HCT116 (cell line): ENCODE data around the gene TRAK1. TPM values are rescaled to one million over a fixed set of nuclear protein-coding genes. Genes with fewer than 3 reads are reported as not detected.

Experiments
- ATAC-seq: fragments of 200-7000 bp; cut with Tn5 transposase; 2 replicates; pipeline ENCODE4 v1.9.1; 2020; ENCODE audit warnings: mild to moderate bottlenecking, moderate library complexity
- BruUV-seq: library from RNA; stranded (reverse); fragments of 400-500 nt; replicated peaks from 2 replicates; lab custom pipeline; 2021; lab: Mats Ljungman, UMichigan
- CTCF ChIA-PET: fragments of 300-600 bp; sonication (Branson Sonifier 250); formaldehyde crosslinking; loops from one replicate; lab custom pipeline; 2021; ENCODE audit warnings: antibody characterized with exemption; lab: Charles Lee
- POLR2A ChIA-PET: fragments of 300-600, 350-600 bp; sonication (Branson Sonifier 250); formaldehyde crosslinking; loops from one replicate; lab custom pipeline; 2021; ENCODE audit warnings: antibody characterized with exemption; lab: Charles Lee
- RAD21 ChIA-PET, 2 experiments: fragments of 300-600 bp; sonication (Branson Sonifier 250); formaldehyde crosslinking; loops; one replicate each; lab custom pipeline; 2023; ENCODE audit warnings: low total read pairs in 2 of 2; ENCODE audit not compliant: uncharacterized antibody in 2 of 2, unreplicated experiment in 2 of 2, low non-redundant PET in 1 of 2; lab: Charles Lee
- DNase-seq: peaks from one replicate; pipeline ENCODE4 v3.0.0-alpha.2; 2010; ENCODE audit warnings: low read depth, low spot score
- H2AFZ ChIP-seq: fragments of 200-600 bp; shearing (Covaris generic), sonication (generic); 2 replicates; pipeline ENCODE4 v1.6.1; 2017; ENCODE audit warnings: low read depth, mixed run types, mixed read lengths, antibody characterized with exemption, low read length; ENCODE audit not compliant: poor library complexity, severe bottlenecking
- H3K27ac ChIP-seq: 2 replicates; pipeline ENCODE4 v1.5.1; 2012; ENCODE audit warnings: low read depth, low read length
- H3K27me3 ChIP-seq: fragments of 200-600 bp; sonication (generic); 2 replicates; pipeline ENCODE4 v1.6.1; 2016; ENCODE audit warnings: mixed run types, low read length, mixed read lengths; ENCODE audit not compliant: insufficient read depth
- H3K36me3 ChIP-seq, 2 experiments: fragments of 200-500 bp in 1 of 2; fragments of 200-600 bp in 1 of 2; sonication (Bioruptor generic) in 1 of 2; sonication (generic) in 1 of 2; 2 replicates each; pipeline versions ENCODE4 v1.5.1 to v1.6.1; 2014 to 2016; ENCODE audit warnings: low read length in 2 of 2, inconsistent platforms in 1 of 2, mixed read lengths in 1 of 2, mixed run types in 1 of 2; ENCODE audit not compliant: insufficient read depth in 2 of 2, control insufficient read depth in 1 of 2
- H3K4me1 ChIP-seq, 2 experiments: fragments of 200-600 bp in 1 of 2; sonication (generic) in 1 of 2; 2 replicates each; pipeline versions ENCODE4 v1.5.1 to v1.6.1; 2012 to 2017; ENCODE audit warnings: low read length in 2 of 2, inconsistent platforms in 1 of 2, mild to moderate bottlenecking in 1 of 2, mixed read lengths in 1 of 2, mixed run types in 1 of 2, moderate library complexity in 1 of 2; ENCODE audit not compliant: insufficient read depth in 2 of 2, control insufficient read depth in 1 of 2
- H3K4me2 ChIP-seq: fragments of 200-600 bp; sonication (generic); 2 replicates; pipeline ENCODE4 v1.6.1; 2017; ENCODE audit warnings: mixed run types, low read length, mixed read lengths
- H3K4me3 ChIP-seq, 2 experiments: fragments of 200-600 bp in 1 of 2; sonication (generic) in 1 of 2; replicated peaks in 1 of 2; 2 replicates each; pipeline ENCODE4 v1.5.1; 2011 to 2016; ENCODE audit warnings: low read length in 2 of 2, control low read depth in 1 of 2, low read depth in 1 of 2, mild to moderate bottlenecking in 1 of 2, mixed read lengths in 1 of 2, mixed run types in 1 of 2
- H3K79me2 ChIP-seq: fragments of 200-600 bp; sonication (generic); 2 replicates; pipeline ENCODE4 v1.6.1; 2017; ENCODE audit warnings: mild to moderate bottlenecking, mixed run types, low read length, moderate library complexity, mixed read lengths; ENCODE audit not compliant: insufficient read depth
- H3K9ac ChIP-seq: fragments of 200-600 bp; sonication (generic); 2 replicates; pipeline ENCODE4 v1.6.1; 2016; ENCODE audit warnings: low read length, mixed read lengths
- H3K9me2 ChIP-seq: fragments of 200-600 bp; sonication (generic), shearing (Covaris generic); 2 replicates; pipeline ENCODE4 v1.6.1; 2017; ENCODE audit warnings: mixed run types, mild to moderate bottlenecking, moderate library complexity; ENCODE audit not compliant: insufficient read depth
- H3K9me3 ChIP-seq, 2 experiments: fragments of 200-500 bp in 1 of 2; fragments of 200-600 bp in 1 of 2; sonication (Bioruptor generic) in 1 of 2; sonication (generic) in 1 of 2; 2 replicates each; pipeline ENCODE4 v1.6.1; 2014 to 2017; ENCODE audit warnings: low read length in 2 of 2, mixed read lengths in 2 of 2, inconsistent platforms in 1 of 2, low read depth in 1 of 2, mild to moderate bottlenecking in 1 of 2, mixed run types in 1 of 2, moderate library complexity in 1 of 2; ENCODE audit not compliant: control insufficient read depth in 1 of 2, insufficient read depth in 1 of 2
- H4K20me1 ChIP-seq: fragments of 200-600 bp; sonication (generic), shearing (Covaris generic); 2 replicates; pipeline ENCODE4 v1.6.1; 2017; ENCODE audit warnings: mixed run types, mild to moderate bottlenecking, moderate library complexity; ENCODE audit not compliant: insufficient read depth
- EZH2 ChIP-seq: fragments of 200-600 bp; sonication (generic); IDR thresholded peaks from 2 replicates; pipeline ENCODE4 v1.6.1; 2017; ENCODE audit warnings: antibody characterized with exemption, mixed run types
- POLR2A ChIP-seq: IDR thresholded peaks from 2 replicates; pipeline ENCODE4 v1.7.0; 2011; ENCODE audit warnings: borderline replicate concordance; ENCODE audit not compliant: insufficient read depth, insufficient read length; ENCODE audit errors: extremely low read depth
- REST ChIP-seq: IDR thresholded peaks from 2 replicates; pipeline ENCODE4 v1.6.1; 2012; ENCODE audit warnings: low read depth
- SIN3A ChIP-seq: IDR thresholded peaks from 2 replicates; pipeline ENCODE4 v1.6.1; 2012; ENCODE audit warnings: low read depth
- intact Hi-C: fragments of 100-400 bp; cut with micrococcal nuclease; formaldehyde crosslinking; loops from 2 replicates; pipeline ENCODE4 v1.10.0; 2022
- total RNA-seq: library from RNA; stranded (reverse); gene quantifications from one replicate; pipeline ENCODE4 v1.2.1, GENCODE V29; 2021; ENCODE audit not compliant: unreplicated experiment

TRAK1 gene
- total RNA-seq, 1 experiment from 2014 or later: 25.9 TPM

DNA sequence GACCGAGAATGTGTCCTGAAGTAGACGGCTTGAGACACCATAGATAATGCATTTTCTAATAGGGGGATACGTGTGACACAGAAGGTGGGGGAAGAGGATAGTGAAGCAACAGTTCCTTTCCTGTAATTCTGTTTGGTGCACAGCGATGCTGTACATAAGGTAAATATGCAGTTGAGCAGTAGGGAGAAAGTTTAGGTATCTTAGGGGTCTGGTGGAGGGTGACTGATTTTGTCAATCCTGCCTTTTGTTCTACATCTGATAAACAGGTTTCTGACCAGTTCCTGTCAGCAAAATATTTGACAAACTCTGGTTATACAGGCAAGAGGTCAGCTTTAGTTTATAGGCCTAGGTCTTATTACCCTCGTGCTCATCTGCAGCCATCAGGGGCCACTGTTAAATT lies 71.3 kb downstream of the TRAK1 start:
- Histone ChIP-seq H3K9ac (no peak overlapping the region), H3K79me2 (peaks cover 25% of the 10 kb centered on the region)
- RAD21 ChIA-PET: no interaction called here
- TF ChIP-seq REST: no peak
- TF ChIP-seq, all 23 proteins: peak for 0
- intact Hi-C loops: no loop called here
- Histone ChIP-seq H3K4me2 (no peak overlapping the region), H3K9me2 (no peaks in the 10 kb centered on the region), H4K20me1 (no peaks in the 10 kb centered on the region), H2AFZ (no peak overlapping the region), H3K9me3 (no peaks in the 10 kb centered on the region), H3K27ac (no peak overlapping the region), H3K27me3 (no peaks in the 10 kb centered on the region), H3K4me1 (peaks cover 15 to 23% of the 10 kb centered on the region in 2 experiments), H3K4me3 (no peak overlapping the region), H3K36me3 (no peaks in the 10 kb centered on the region)
- POLR2A ChIA-PET: no interaction called here
- CTCF ChIA-PET: no interaction called here
- DNase-seq (no peak), ATAC-seq (no peak)
- BruUV-seq: no TSS peak

DNA sequence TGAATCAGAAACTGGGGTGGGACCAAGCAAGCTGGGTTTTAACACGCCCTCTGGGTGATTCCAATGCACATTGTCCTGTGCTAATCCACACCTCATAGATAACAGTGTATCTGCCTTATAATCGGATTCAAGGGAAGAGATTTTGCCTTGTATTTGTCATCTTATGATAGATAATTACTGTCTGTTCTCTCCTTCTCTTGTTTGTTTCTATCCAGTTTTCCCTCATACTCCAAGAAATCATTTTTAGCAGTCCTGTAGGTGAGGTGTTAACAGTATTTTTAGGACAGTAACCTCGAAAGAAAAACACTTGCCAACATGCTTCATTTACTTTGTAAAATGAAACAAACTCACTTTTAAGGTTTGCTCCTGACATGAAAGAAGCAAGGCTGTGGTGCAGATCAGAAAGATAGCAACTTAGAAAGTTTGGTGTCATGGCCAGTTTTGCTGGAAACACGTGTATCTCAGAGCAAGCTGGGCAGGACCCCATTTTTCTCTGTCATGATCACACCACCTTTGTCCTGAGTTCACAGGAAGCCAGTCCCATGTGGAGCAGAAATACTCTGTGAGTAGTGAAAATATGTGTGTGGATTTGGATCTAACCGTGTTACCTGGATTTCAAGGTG lies 72.6 kb downstream of the TRAK1 start:
- no peak for TF ChIP-seq EZH2
- TF ChIP-seq REST: no peak
- TF ChIP-seq POLR2A: no peak
- no peak for TF ChIP-seq SIN3A
- no peak for DNase-seq
- Histone ChIP-seq H3K27me3 (no peaks in the 10 kb centered on the region), H3K9ac (no peak overlapping the region), H3K4me3 (no peak overlapping the region), H3K79me2 (peaks cover 25% of the 10 kb centered on the region), H3K36me3 (no peaks in the 10 kb centered on the region), H3K9me3 (no peaks in the 10 kb centered on the region), H4K20me1 (no peaks in the 10 kb centered on the region), H3K4me2 (no peak overlapping the region), H3K27ac (no peak overlapping the region), H3K9me2 (no peaks in the 10 kb centered on the region), H2AFZ (no peak overlapping the region), H3K4me1 (peaks cover 15 to 23% of the 10 kb centered on the region in 2 experiments)
- RAD21 ChIA-PET: no interaction called here
- POLR2A ChIA-PET: no interaction called here
- BruUV-seq: no TSS peak
- intact Hi-C loops: no loop called here
- no peak for ATAC-seq
- CTCF ChIA-PET: no interaction called here
